ENCODE data around the gene ADARB2. TPM values are rescaled to one million over a fixed set of nuclear protein-coding genes. Genes with fewer than 3 reads are reported as not detected.

ADARB2 gene
- total and polyA plus RNA-seq, 11 donors: 0.07 to 1.2 (median 0.28) TPM; not detected in 4

- intact Hi-C loops (cut with DNase I): no loop called here
- no peak overlapping the region for H3K4me3 ChIP-seq
- no peak for TF ChIP-seq CTCF (IDR thresholded peaks at IDR 0.05)
- no peak for TF ChIP-seq POLR2A (IDR thresholded peaks at IDR 0.05)
Measured at GRCh38 chr10:1369665-1370064, 367.7 kb downstream of the ADARB2 start.

GRCh38 chr10:1369197-1369596 lies 368.1 kb downstream of the ADARB2 start:
- DNase-seq (no peak), ATAC-seq (no peak)
- Histone ChIP-seq H3K27me3 (peaks cover 0 to 36% (median 0%) of the 10 kb centered on the region in 9 donors), H3K36me3 (no peaks in the 10 kb centered on the region), H3K4me1 (no peaks in the 10 kb centered on the region), H3K4me3 (no peak overlapping the region), H3K9me3 (no peaks in the 10 kb centered on the region), H3K27ac (no peak overlapping the region)
- 60 to 70% (median 63%) methylated on average over 7 of the region's 7 CpGs for whole genome bisulfite sequencing, 4 donors
- TF ChIP-seq CTCF (IDR thresholded peaks at IDR 0.05) (no peak), POLR2A (IDR thresholded peaks at IDR 0.05) (no peak)
- intact Hi-C loops (cut with DNase I): no loop called here

More at GRCh38 chr10:1369665-1370064, 367.7 kb downstream of the ADARB2 start:
- DNase-seq (no peak), ATAC-seq (no peak)
- Histone ChIP-seq H3K4me1 (no peaks in the 10 kb centered on the region), H3K36me3 (no peaks in the 10 kb centered on the region), H3K9me3 (no peaks in the 10 kb centered on the region), H3K27me3 (peaks cover 0 to 32% (median 0%) of the 10 kb centered on the region in 9 donors), H3K27ac (no peak overlapping the region)
- WGBS, 4 donors: 43 to 74% (median 65%) methylated on average over 7 of the region's 7 CpGs

GRCh38 chr10:1368842-1369171 lies 368.5 kb downstream of the ADARB2 start:
- DNase-seq: no peak

More at GRCh38 chr10:1368842-1369171, 368.5 kb downstream of the ADARB2 start:
- Histone ChIP-seq H3K27me3 (peaks cover 0 to 40% (median 0%) of the 10 kb centered on the region in 9 donors), H3K36me3 (no peaks in the 10 kb centered on the region), H3K4me3 (no peak overlapping the region), H3K27ac (no peak overlapping the region), H3K4me1 (no peaks in the 10 kb centered on the region), H3K9me3 (no peaks in the 10 kb centered on the region)
- intact Hi-C loops (cut with DNase I): no loop called here
- TF ChIP-seq POLR2A (IDR thresholded peaks at IDR 0.05): no peak
- TF ChIP-seq CTCF (IDR thresholded peaks at IDR 0.05): peak; percentile 16 to 55 (median 41)
- ATAC-seq: peak in 3 of 4 donors; percentile 42 to 65 (median 46)
- 11 to 21% (median 19%) methylated on average over 9 to 14 of the region's 14 CpGs for WGBS, 4 donors
